Endothelial cell of umbilical vein (primary cell): ENCODE data around the gene CHMP6. TPM values are rescaled to one million over a fixed set of nuclear protein-coding genes. Genes with fewer than 3 reads are reported as not detected.

ENCODE experiments used
- BruUV-seq: library from RNA; stranded (reverse); fragments of 400-500 nt; replicated peaks from 2 replicates; lab custom pipeline; 2021; lab: Mats Ljungman, UMichigan
- CTCF ChIA-PET: fragments of 300-600, 350-600 bp; sonication (Branson Sonifier 250); formaldehyde crosslinking; loops from one replicate; lab custom pipeline; 2021; ENCODE audit warnings: antibody characterized with exemption, inconsistent platforms; lab: Charles Lee
- POLR2A ChIA-PET: fragments of 300-600, 350-600 bp; sonication (Branson Sonifier 250); formaldehyde crosslinking; loops from one replicate; lab custom pipeline; 2021; ENCODE audit warnings: antibody characterized with exemption, inconsistent platforms; lab: Charles Lee
- DNase-seq: peaks from one replicate; pipeline ENCODE4 v3.0.0-alpha.2; 2011; ENCODE audit warnings: low read depth, low spot score
- FAIRE-seq: peaks from 2 replicates; lab custom pipeline; 2011; peaks lifted over from hg19 to GRCh38; lab: Jason Lieb, UNC
- H2AFZ ChIP-seq: 2 replicates; pipeline ENCODE4 v1.6.0; 2012; ENCODE audit warnings: low read depth, low read length, control low read depth, inconsistent platforms
- H3K27ac ChIP-seq: 2 replicates; pipeline ENCODE4 v1.5.1; 2011; ENCODE audit warnings: low read depth, mild to moderate bottlenecking, control low read depth, low read length, moderate library complexity; ENCODE audit not compliant: insufficient read depth
- H3K27me3 ChIP-seq, 2 experiments: 2 replicates each; pipeline versions ENCODE4 v1.6.0 to v1.6.1; 2011; ENCODE audit warnings: low read length in 2 of 2, mixed read lengths in 1 of 2; ENCODE audit not compliant: control insufficient read depth in 2 of 2, insufficient read depth in 2 of 2
- H3K36me3 ChIP-seq, 2 experiments: 2 replicates in 1 of 2; 3 replicates in 1 of 2; pipeline ENCODE4 v1.5.1; 2011; ENCODE audit warnings: low read length in 2 of 2, mild to moderate bottlenecking in 1 of 2, moderate library complexity in 1 of 2; ENCODE audit not compliant: control insufficient read depth in 2 of 2, insufficient read depth in 2 of 2; ENCODE audit errors: extremely low read depth in 1 of 2
- H3K4me1 ChIP-seq: 3 replicates; pipeline ENCODE4 v1.5.1; 2011; ENCODE audit warnings: mild to moderate bottlenecking, low read length; ENCODE audit not compliant: control insufficient read depth, insufficient read depth; ENCODE audit errors: extremely low read depth
- H3K4me2 ChIP-seq: 2 replicates; pipeline ENCODE4 v1.6.1; 2011; ENCODE audit warnings: low read length, control low read depth, mixed read lengths; ENCODE audit not compliant: insufficient read depth
- H3K4me3 ChIP-seq, 3 experiments: fragments of 200-600 bp in 1 of 3; sonication (generic), shearing (Covaris generic) in 1 of 3; replicated peaks in 1 of 3; 2 replicates each; pipeline ENCODE4 v1.5.1; 2011 to 2016; ENCODE audit warnings: control low read depth in 3 of 3, low read length in 3 of 3, mild to moderate bottlenecking in 2 of 3, inconsistent platforms in 1 of 3, low read depth in 1 of 3, moderate library complexity in 1 of 3; ENCODE audit not compliant: insufficient read depth in 1 of 3
- H3K79me2 ChIP-seq: 2 replicates; pipeline ENCODE4 v1.6.0; 2012; ENCODE audit warnings: low read length, inconsistent platforms; ENCODE audit not compliant: control insufficient read depth, insufficient read depth
- H3K9ac ChIP-seq: replicated peaks from 2 replicates; pipeline ENCODE3; 2011; ENCODE audit warnings: low read length, control low read depth; ENCODE audit not compliant: insufficient read depth; ENCODE audit errors: extremely low read depth
- H3K9me1 ChIP-seq: replicated peaks from 3 replicates; pipeline ENCODE4 v1.6.0; 2011; ENCODE audit warnings: mild to moderate bottlenecking, low read length; ENCODE audit not compliant: control insufficient read depth, insufficient read depth; ENCODE audit errors: extremely low read depth
- H3K9me3 ChIP-seq: replicated peaks from 2 replicates; pipeline ENCODE4 v1.5.1; 2012; ENCODE audit warnings: low read length, inconsistent platforms; ENCODE audit not compliant: control insufficient read depth, insufficient read depth
- H4K20me1 ChIP-seq: replicated peaks from 2 replicates; pipeline ENCODE3; 2011; ENCODE audit warnings: mild to moderate bottlenecking, low read length; ENCODE audit not compliant: control insufficient read depth, insufficient read depth; ENCODE audit errors: extremely low read depth
- CTCF ChIP-seq, 2 donors: IDR thresholded peaks; 1 replicate in 1 of 2; 2 replicates in 1 of 2; pipeline ENCODE4 v1.5.1; 2011; ENCODE audit warnings: low read length in 2 of 2, mild to moderate bottlenecking in 2 of 2, moderate library complexity in 2 of 2, control low read depth in 1 of 2, inconsistent platforms in 1 of 2, low read depth in 1 of 2; ENCODE audit not compliant: insufficient read depth in 1 of 2; ENCODE audit errors: extremely low read depth in 1 of 2
- EZH2 ChIP-seq: IDR thresholded peaks from 2 replicates; pipeline ENCODE4 v1.6.1; 2012; ENCODE audit warnings: borderline replicate concordance, low read depth, mild to moderate bottlenecking, moderate library complexity, low read length, inconsistent platforms; ENCODE audit not compliant: severe bottlenecking
- FOS ChIP-seq: IDR thresholded peaks from 2 replicates; pipeline ENCODE4 v1.6.1; 2011; ENCODE audit warnings: mild to moderate bottlenecking, low read length, moderate library complexity, borderline replicate concordance; ENCODE audit not compliant: insufficient read depth
- GATA2 ChIP-seq: IDR thresholded peaks from 2 replicates; pipeline ENCODE4 v1.7.0; 2011; ENCODE audit warnings: low read depth, mild to moderate bottlenecking, moderate library complexity, mixed read lengths, low read length; ENCODE audit not compliant: insufficient read length, insufficient read depth
- JUN ChIP-seq: IDR thresholded peaks from 2 replicates; pipeline ENCODE4 v1.6.1; 2011; ENCODE audit warnings: borderline replicate concordance, low read depth; ENCODE audit not compliant: insufficient read length, insufficient read depth
- MAX ChIP-seq: IDR thresholded peaks from 2 replicates; pipeline ENCODE4 v1.6.1; 2011; ENCODE audit not compliant: insufficient read depth, insufficient read length
- MYC ChIP-seq: IDR thresholded peaks from one replicate; pipeline ENCODE4 v1.6.1; 2011; ENCODE audit warnings: mild to moderate bottlenecking, low read depth, low read length
- POLR2AphosphoS5 ChIP-seq: IDR thresholded peaks from 2 replicates; pipeline ENCODE4 v1.6.1; 2012; ENCODE audit warnings: low read depth, mild to moderate bottlenecking, control low read depth, low read length, moderate library complexity; ENCODE audit not compliant: insufficient read depth
- dilution Hi-C: fragments of 300-500 bp; cut with MboI; formaldehyde crosslinking; loops from one replicate; pipeline ENCODE4 v1.15.0; 2019; ENCODE audit warnings: low sequenced_read_pairs; ENCODE audit not compliant: extremely low pct_ligation_motif_present
- intact Hi-C: fragments of 100-400 bp; cut with micrococcal nuclease; formaldehyde crosslinking; loops from one replicate; pipeline ENCODE4 v1.10.0; 2022
- polyA plus RNA-seq, 4 experiments: library from polyadenylated mRNA; depleted of rRNA in 3 of 4; stranded (reverse) in 3 of 4; unstranded in 1 of 4; fragments of >200 nt; gene quantifications; 2 replicates each; pipeline versions ENCODE4 v1.2.1 to v1.2.3, GENCODE V29; 2011 to 2012; ENCODE audit warnings: missing spikeins in 1 of 4
- total RNA-seq: library from RNA; stranded (reverse); gene quantifications from 2 replicates; pipeline ENCODE4 v1.2.3, GENCODE V29; 2021

CHMP6 gene
- total and polyA plus RNA-seq, 2 donors (not counting 3 experiments of a cell fraction or from before 2014, with no cell fraction given) = 42.5 to 48.5 TPM

- peaks cover 3 to 42% of the 10 kb centered on the region in 2 experiments for H3K36me3 ChIP-seq
- POLR2A ChIA-PET = no interaction called here
- TF ChIP-seq CTCF (IDR thresholded peaks at IDR 0.05; ENCODE audit: extremely low read depth in 1 of 2, insufficient read depth in 1 of 2, low read depth in 1 of 2, low read length in 2 of 2) = no peak
- no peak for TF ChIP-seq FOS
- no peak for TF ChIP-seq GATA2
- TF ChIP-seq MAX = no peak
- no peak for TF ChIP-seq JUN
- no peak for TF ChIP-seq EZH2
- TF ChIP-seq POLR2AphosphoS5 = no peak
- TF ChIP-seq MYC = no peak
- H3K9ac ChIP-seq = no peak overlapping the region
- intact Hi-C loops (no loop called here), dilution Hi-C loops (no loop called here)
- no peak overlapping the region for H3K4me3 ChIP-seq
- H3K79me2 ChIP-seq = no peaks in the 10 kb centered on the region
- no peaks in the 10 kb centered on the region for H3K9me1 ChIP-seq
- no TSS peak for BruUV-seq
- no peaks in the 10 kb centered on the region for H3K9me3 ChIP-seq
- FAIRE-seq = no peak
- no peak overlapping the region for H3K4me2 ChIP-seq
- peaks cover 3% of the 10 kb centered on the region for H3K4me1 ChIP-seq
- no peaks in the 10 kb centered on the region for H4K20me1 ChIP-seq
- CTCF ChIA-PET = interaction anchor here (1.4 kb wide), 1 partner anchor 11 kb away, joined by 4 read pairs; no protein-coding TSS in a partner anchor
- H3K27ac ChIP-seq = no peak overlapping the region
- peaks cover 14 to 18% of the 10 kb centered on the region in 2 experiments for H3K27me3 ChIP-seq
- no peak overlapping the region for H2AFZ ChIP-seq
- DNase-seq = no peak
These were observed 8.1 kb downstream of the CHMP6 start for GRCh38 chr17:80999536-81000333.
